Activated CD4-positive, alpha-beta memory T cell treated with anti-CD3 and anti-CD28 coated beads for 36 hours (primary cell): Measurements from ENCODE around the gene NEK7. TPM values are rescaled to one million over a fixed set of nuclear protein-coding genes. Genes with fewer than 3 reads are reported as not detected.

Experiments
- CTCF ChIA-PET: fragments of 350-600 bp; sonication (Branson Sonifier 250); formaldehyde crosslinking; loops from one replicate; lab custom pipeline; 2021; ENCODE audit warnings: antibody characterized with exemption, inconsistent platforms; lab: Charles Lee
- POLR2A ChIA-PET: fragments of 350-600 bp; sonication (Branson Sonifier 250); formaldehyde crosslinking; loops from one replicate; lab custom pipeline; 2021; ENCODE audit warnings: antibody characterized with exemption; lab: Charles Lee
- DNase-seq: peaks from one replicate; pipeline ENCODE4 v3.0.0-alpha.2; 2020
- H3K27ac Mint-ChIP-seq: one replicate; pipeline ENCODE4 v1.8.0; 2021; ENCODE audit warnings: mixed read lengths
- H3K27me3 Mint-ChIP-seq: one replicate; pipeline ENCODE4 v1.8.0; 2021; ENCODE audit warnings: mixed read lengths
- H3K36me3 Mint-ChIP-seq: one replicate; pipeline ENCODE4 v1.8.0; 2021; ENCODE audit warnings: mixed read lengths
- H3K4me1 Mint-ChIP-seq: one replicate; pipeline ENCODE4 v1.8.0; 2021; ENCODE audit warnings: low read depth, mixed read lengths
- H3K4me3 Mint-ChIP-seq: one replicate; pipeline ENCODE4 v1.8.0; 2021; ENCODE audit warnings: mild to moderate bottlenecking, mixed read lengths
- H3K9me3 Mint-ChIP-seq: one replicate; pipeline ENCODE4 v1.8.0; 2021; ENCODE audit warnings: mixed read lengths
- intact Hi-C: fragments of 100-400 bp; cut with micrococcal nuclease; formaldehyde crosslinking; loops from one replicate; pipeline ENCODE4 v1.15.1; 2023
- total RNA-seq, 2 experiments: library from RNA; stranded (reverse); gene quantifications; one replicate each; pipeline ENCODE4 v1.2.3, GENCODE V29; 2021

NEK7 gene
- total RNA-seq, 2 experiments from 2014 or later, result 61.6 to 62.0 TPM

DNA sequence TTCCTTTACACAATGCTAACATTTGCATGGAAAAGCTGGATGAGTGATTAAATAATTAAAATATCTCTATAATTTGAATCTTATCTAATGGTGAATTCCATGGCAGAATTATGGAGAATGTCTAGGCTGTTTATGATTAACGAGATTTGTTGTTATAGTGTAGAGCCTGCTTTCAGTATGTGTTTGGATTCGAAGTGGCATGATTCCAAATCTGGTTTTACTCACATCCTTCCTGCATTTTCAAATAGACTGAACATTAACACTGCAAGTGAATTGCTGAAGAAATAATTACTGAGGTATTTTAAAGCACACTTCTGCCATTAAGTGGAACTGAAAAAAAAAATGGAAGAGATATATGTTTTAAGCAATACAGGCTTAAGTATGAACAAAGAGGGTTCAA lies 5.1 kb upstream of the NEK7 start:
- intact Hi-C loops, result loop anchor here (10.0 kb wide), 1 partner anchor 627 kb away; no protein-coding TSS in a partner anchor
- Mint-ChIP-seq H3K4me1 (peaks cover 3% of the 10 kb centered on the region), H3K4me3 (no peak overlapping the region), H3K36me3 (no peaks in the 10 kb centered on the region), H3K27me3 (no peaks in the 10 kb centered on the region), H3K9me3 (no peaks in the 10 kb centered on the region), H3K27ac (no peak overlapping the region)
- ChIA-PET POLR2A (interaction anchor here (0.5 kb wide), 1 partner anchor 544 kb away, joined by 3 read pairs; no protein-coding TSS in a partner anchor), CTCF (no interaction called here)
- DNase-seq, result no peak

- ChIA-PET CTCF (interaction anchor here (0.6 to 1.3 kb wide), 3 partner anchors 139 to 538 kb away, joined by 3 read pairs; no protein-coding TSS in a partner anchor), POLR2A (no interaction called here)
- DNase-seq, result no peak
- H3K27ac Mint-ChIP-seq, result no peak overlapping the region
- no peaks in the 10 kb centered on the region for H3K9me3 Mint-ChIP-seq
- H3K4me3 Mint-ChIP-seq, result no peak overlapping the region
- no peaks in the 10 kb centered on the region for H3K27me3 Mint-ChIP-seq
- intact Hi-C loops, result loop anchor here (10.0 kb wide), 1 partner anchor 628 kb away; no protein-coding TSS in a partner anchor
- H3K36me3 Mint-ChIP-seq, result peaks cover 5% of the 10 kb centered on the region
- H3K4me1 Mint-ChIP-seq, result peaks cover 3% of the 10 kb centered on the region
These were observed 3.7 kb upstream of the NEK7 start for GRCh38 chr1:198153103-198153502.

- no peak overlapping the region for H3K4me3 Mint-ChIP-seq
- POLR2A ChIA-PET, result no interaction called here
- peaks cover 3% of the 10 kb centered on the region for H3K4me1 Mint-ChIP-seq
- CTCF ChIA-PET, result interaction anchor here (0.6 to 1.3 kb wide), 2 partner anchors 216 to 538 kb away, joined by 3 read pairs; no protein-coding TSS in a partner anchor
- no peaks in the 10 kb centered on the region for H3K27me3 Mint-ChIP-seq
- H3K36me3 Mint-ChIP-seq, result peaks cover 5% of the 10 kb centered on the region
- no peak overlapping the region for H3K27ac Mint-ChIP-seq
- H3K9me3 Mint-ChIP-seq, result no peaks in the 10 kb centered on the region
- intact Hi-C loops, result loop anchor here (10.0 kb wide), 1 partner anchor 629 kb away; no protein-coding TSS in a partner anchor
- no peak for DNase-seq
These were observed 3.0 kb upstream of the NEK7 start for GRCh38 chr1:198153804-198154203.

GRCh38 chr1:198155253-198155652 lies 1.5 kb upstream of the NEK7 start:
- Mint-ChIP-seq H3K27ac (no peak overlapping the region), H3K27me3 (no peaks in the 10 kb centered on the region), H3K36me3 (peaks cover 5% of the 10 kb centered on the region), H3K4me1 (peaks cover 12% of the 10 kb centered on the region), H3K4me3 (no peak overlapping the region), H3K9me3 (no peaks in the 10 kb centered on the region)
- POLR2A ChIA-PET, result no interaction called here
- DNase-seq, result no peak
- intact Hi-C loops, result loop anchor here (5.0 to 10.0 kb wide), 3 partner anchors 208 to 630 kb away; partner anchors contain the start of gene LHX9
- CTCF ChIA-PET, result interaction anchor here (0.6 to 2.1 kb wide), 11 partner anchors 11 to 228 kb away, joined by 3 to 13 read pairs (median 4); no protein-coding TSS in a partner anchor

- H3K9me3 Mint-ChIP-seq, result no peaks in the 10 kb centered on the region
- H3K4me1 Mint-ChIP-seq, result peaks cover 22% of the 10 kb centered on the region
- peak overlapping the region; percentile 98 for H3K4me3 Mint-ChIP-seq
- CTCF ChIA-PET, result interaction anchor here (0.5 to 2.1 kb wide), 25 partner anchors 9 to 529 kb away, joined by 3 to 13 read pairs (median 3); no protein-coding TSS in a partner anchor
- H3K36me3 Mint-ChIP-seq, result peaks cover 5% of the 10 kb centered on the region
- no peaks in the 10 kb centered on the region for H3K27me3 Mint-ChIP-seq
- POLR2A ChIA-PET, result interaction anchor here (0.6 to 1.1 kb wide), 5 partner anchors 11 to 102 kb away, joined by 3 to 4 read pairs (median 4); no protein-coding TSS in a partner anchor
- DNase-seq, result peak; percentile 87
- peak overlapping the region; percentile 86 for H3K27ac Mint-ChIP-seq
- intact Hi-C loops, result loop anchor here (1.0 to 10.0 kb wide), 7 partner anchors 14 to 631 kb away; partner anchors contain the start of gene LHX9
These were observed 570 bp upstream of the NEK7 start for GRCh38 chr1:198156111-198156744.

DNA sequence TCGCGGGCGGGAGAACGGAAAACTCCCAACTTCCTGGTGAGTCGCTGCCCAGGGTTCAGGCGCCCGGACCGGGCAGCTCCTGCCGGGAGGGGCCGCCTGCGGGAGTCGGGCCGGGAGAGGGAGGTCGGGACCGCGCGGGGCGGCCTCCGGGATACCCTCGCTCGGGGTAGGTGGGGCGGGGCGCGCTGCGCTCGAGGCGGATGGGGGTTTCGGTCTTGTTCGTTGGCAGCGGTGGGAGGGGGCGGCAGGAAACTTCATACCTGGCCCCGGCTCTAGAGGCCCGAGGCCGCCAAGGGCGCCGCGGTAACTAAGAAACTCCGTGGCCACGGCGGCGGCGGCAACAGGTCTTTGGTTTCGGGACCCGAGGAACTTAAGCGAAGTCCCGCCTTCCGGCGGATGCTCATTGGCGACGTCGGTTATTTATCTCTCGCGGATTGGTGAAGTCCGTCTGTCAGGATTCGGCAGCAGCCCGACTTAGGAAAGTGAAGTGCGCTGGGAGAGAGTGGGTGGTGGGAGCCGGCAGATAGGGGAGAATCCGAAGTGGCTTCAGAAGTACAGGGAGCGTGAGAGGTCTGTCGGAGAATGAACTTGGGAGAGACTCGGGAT lies 546 bp downstream of the NEK7 start:
- peak overlapping the region; percentile 98 for H3K4me3 Mint-ChIP-seq
- POLR2A ChIA-PET, result interaction anchor here (0.6 to 2.2 kb wide), 3 partner anchors 10 to 725 kb away, joined by 3 to 8 read pairs (median 3); no protein-coding TSS in a partner anchor
- DNase-seq, result peak; percentile 89
- peaks cover 33% of the 10 kb centered on the region for H3K4me1 Mint-ChIP-seq
- peaks cover 5% of the 10 kb centered on the region for H3K36me3 Mint-ChIP-seq
- no peaks in the 10 kb centered on the region for H3K9me3 Mint-ChIP-seq
- peak overlapping the region; percentile 97 for H3K27ac Mint-ChIP-seq
- H3K27me3 Mint-ChIP-seq, result no peaks in the 10 kb centered on the region
- CTCF ChIA-PET, result interaction anchor here (1.0 to 2.1 kb wide), 8 partner anchors 8 to 363 kb away, joined by 3 to 13 read pairs (median 4); no protein-coding TSS in a partner anchor
- intact Hi-C loops, result loop anchor here (2.0 to 10.0 kb wide), 5 partner anchors 31 to 633 kb away; partner anchors contain the start of gene LHX9

DNA sequence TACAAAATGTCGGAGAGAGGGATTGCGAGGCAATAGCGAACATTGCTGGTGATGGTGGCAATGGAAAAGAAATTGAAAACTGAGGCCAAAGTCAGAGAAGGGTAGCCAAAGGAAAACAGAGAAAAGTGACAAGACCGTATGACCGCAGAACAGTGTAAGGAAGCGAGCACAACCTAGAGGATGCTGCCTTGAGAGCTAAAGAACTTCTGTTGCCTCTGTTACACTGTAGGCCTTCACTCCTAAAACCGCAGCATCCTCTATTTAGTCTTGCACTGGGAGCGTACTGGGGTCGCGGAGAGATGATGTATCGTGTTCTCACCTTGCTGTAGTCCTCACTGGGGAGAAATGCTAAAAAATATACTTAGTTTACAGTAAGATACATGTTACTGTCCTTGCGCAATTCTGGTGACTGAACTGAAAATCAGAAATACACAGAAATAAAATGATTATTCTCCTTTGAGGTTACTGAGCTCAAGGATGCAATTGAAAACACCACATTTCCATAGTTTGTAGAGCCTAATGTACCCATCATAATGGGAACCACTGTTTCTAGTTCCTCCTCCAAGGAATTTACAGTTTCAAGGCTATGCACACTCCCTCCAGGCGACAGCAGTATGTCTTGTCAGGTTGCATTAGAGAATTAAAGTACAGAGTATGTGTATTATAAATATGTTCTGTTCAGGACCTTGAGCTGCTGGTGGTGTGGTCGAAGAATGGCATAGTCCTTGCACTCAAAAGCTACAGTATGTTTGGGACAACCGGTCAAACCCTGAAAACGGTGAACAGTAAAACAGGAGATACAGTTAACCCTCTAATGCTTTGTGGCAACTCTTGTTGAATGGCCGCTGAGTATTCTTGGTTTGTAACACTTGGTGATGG lies 1.3 kb downstream of the NEK7 start:
- H3K27me3 Mint-ChIP-seq, result no peaks in the 10 kb centered on the region
- H3K9me3 Mint-ChIP-seq, result no peaks in the 10 kb centered on the region
- POLR2A ChIA-PET, result interaction anchor here (1.1 to 2.2 kb wide), 8 partner anchors 9 to 481 kb away, joined by 3 to 9 read pairs (median 3); partner anchors contain the start of gene PTPRC
- H3K27ac Mint-ChIP-seq, result peak overlapping the region; percentile 97
- CTCF ChIA-PET, result interaction anchor here (1.0 to 1.4 kb wide), 7 partner anchors 9 to 540 kb away, joined by 3 to 5 read pairs (median 3); no protein-coding TSS in a partner anchor
- peaks cover 37% of the 10 kb centered on the region for H3K4me1 Mint-ChIP-seq
- intact Hi-C loops, result loop anchor here (1.0 to 10.0 kb wide), 11 partner anchors 17 to 633 kb away; partner anchors contain the start of gene LHX9
- peaks cover 5% of the 10 kb centered on the region for H3K36me3 Mint-ChIP-seq
- peak; percentile 51 for DNase-seq
- H3K4me3 Mint-ChIP-seq, result peak overlapping the region; percentile 98

DNA sequence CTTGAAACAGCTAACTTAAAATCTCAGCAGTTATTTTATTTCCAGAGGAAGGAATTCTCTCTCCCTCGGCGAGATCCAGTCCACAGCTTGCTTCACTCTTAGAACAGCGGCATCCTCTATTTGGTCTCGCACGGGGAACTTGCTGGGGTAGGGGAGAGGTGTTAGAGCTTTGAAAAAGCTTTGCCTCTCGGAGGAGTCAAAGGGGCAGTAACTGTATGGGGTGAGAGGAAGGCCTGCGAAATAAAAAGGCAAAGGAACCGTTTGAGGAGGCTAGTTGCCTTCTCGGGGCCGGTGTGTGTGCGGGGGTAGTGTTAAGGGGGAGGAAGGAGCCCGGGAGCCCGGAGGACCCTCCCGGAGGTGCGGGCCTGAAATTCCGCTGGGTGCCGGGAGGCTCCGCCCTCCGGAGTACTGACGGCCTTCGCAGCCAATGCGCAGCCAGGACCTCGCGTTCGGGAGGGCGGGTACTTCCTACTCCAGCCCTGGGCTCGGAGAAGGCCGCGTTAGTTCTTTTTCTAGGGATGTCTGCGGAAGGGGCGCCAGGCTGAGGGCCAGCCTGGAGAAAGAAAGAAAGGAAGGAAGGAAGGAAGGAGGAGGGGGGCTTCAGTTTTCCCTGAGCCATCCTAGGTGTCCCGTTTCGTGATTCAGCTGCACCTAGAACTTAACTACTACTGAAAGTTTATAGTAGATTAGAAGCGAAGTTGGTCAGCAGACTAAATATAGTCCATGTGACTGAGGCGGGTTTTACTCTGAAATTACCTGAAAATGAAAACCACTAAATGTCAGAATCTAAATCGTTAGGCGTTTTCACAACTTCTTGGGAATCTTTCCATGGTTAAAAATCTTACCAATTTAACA lies 2.2 kb downstream of the NEK7 start:
- Mint-ChIP-seq H3K9me3 (no peaks in the 10 kb centered on the region), H3K4me1 (peaks cover 41% of the 10 kb centered on the region), H3K27me3 (no peaks in the 10 kb centered on the region), H3K36me3 (peaks cover 5% of the 10 kb centered on the region), H3K4me3 (peak overlapping the region; percentile 98), H3K27ac (peak overlapping the region; percentile 97)
- DNase-seq, result peak; percentile 91
- ChIA-PET CTCF (interaction anchor here (1.0 to 1.4 kb wide), 7 partner anchors 8 to 541 kb away, joined by 3 to 5 read pairs (median 3); no protein-coding TSS in a partner anchor), POLR2A (interaction anchor here (0.7 to 2.2 kb wide), 9 partner anchors 8 to 481 kb away, joined by 3 to 9 read pairs (median 3); partner anchors contain the start of gene PTPRC)
- intact Hi-C loops, result loop anchor here (1.0 to 10.0 kb wide), 12 partner anchors 8 to 634 kb away; partner anchors contain the start of gene LHX9

- Mint-ChIP-seq H3K4me3 (peak overlapping the region; percentile 25), H3K27ac (peak overlapping the region; percentile 97), H3K4me1 (peaks cover 52% of the 10 kb centered on the region), H3K36me3 (peaks cover 5% of the 10 kb centered on the region), H3K9me3 (no peaks in the 10 kb centered on the region), H3K27me3 (no peaks in the 10 kb centered on the region)
- no peak for DNase-seq
- ChIA-PET POLR2A (interaction anchor here (2.0 kb wide), 1 partner anchor 14 kb away, joined by 9 read pairs; no protein-coding TSS in a partner anchor), CTCF (interaction anchor here (1.3 kb wide), 1 partner anchor 306 kb away, joined by 3 read pairs; no protein-coding TSS in a partner anchor)
- intact Hi-C loops, result loop anchor here (10.0 kb wide), 1 partner anchor 775 kb away; no protein-coding TSS in a partner anchor
These were observed 3.4 kb downstream of the NEK7 start for GRCh38 chr1:198160222-198160621.
